K562 (cell line): Measurements from ENCODE around the gene RNF20. TPM values are rescaled to one million over a fixed set of nuclear protein-coding genes. Genes with fewer than 3 reads are reported as not detected.

ENCODE experiments used
- ARID1B ChIP-seq: fragments of 450-650 bp; IDR thresholded peaks from 2 replicates; pipeline ENCODE4 v1.6.1; 2016; ENCODE audit warnings: antibody characterized with exemption, mild to moderate bottlenecking, inconsistent platforms
- DPF2 ChIP-seq: fragments of 450-650 bp; IDR thresholded peaks from 2 replicates; pipeline ENCODE4 v1.6.1; 2016
- FOXA3 ChIP-seq, 2 experiments: fragments of 450-650 bp in 1 of 2; sonication (generic) in 1 of 2; formaldehyde crosslinking; IDR thresholded peaks in 1 of 2; conservative IDR thresholded peaks in 1 of 2; 2 replicates each; pipeline versions ENCODE4 v1.4.0 to v1.8.0; 2020 to 2022; ENCODE audit warnings: mild to moderate bottlenecking in 2 of 2, missing genetic modification reagents in 1 of 2
- HDAC1 ChIP-seq, 2 experiments: fragments of 450-650 bp; IDR thresholded peaks; 2 replicates each; pipeline ENCODE4 v1.6.1; 2016 to 2017; ENCODE audit warnings: inconsistent platforms in 1 of 2, mild to moderate bottlenecking in 1 of 2, moderate library complexity in 1 of 2
- MTA2 ChIP-seq: fragments of 450-650 bp; IDR thresholded peaks from 2 replicates; pipeline ENCODE4 v1.6.1; 2016; ENCODE audit warnings: low read depth
- RUNX1 ChIP-seq: sonication (generic); IDR thresholded peaks from 2 replicates; pipeline ENCODE4 v1.6.1; 2016; ENCODE audit warnings: antibody characterized with exemption, low read depth
- TGIF2 ChIP-seq: sonication (generic); formaldehyde crosslinking; IDR thresholded peaks from 2 replicates; pipeline ENCODE4 v1.8.1; 2022; ENCODE audit warnings: mild to moderate bottlenecking, missing genetic modification reagents, moderate library complexity
- ZNF133 ChIP-seq: fragments of 250-450 bp; sonication (Bioruptor Pico); IDR thresholded peaks from 2 replicates; pipeline ENCODE4 v1.4.0; 2020; ENCODE audit warnings: mild to moderate bottlenecking
- polyA plus RNA-seq, 8 experiments: library from polyadenylated mRNA; depleted of rRNA in 4 of 8; stranded (reverse) in 5 of 8; unstranded in 3 of 8; fragments of >200 nt; fragmentation: Nextera tagmentation in 2 of 8; fragmentation: Illumina TruSeq in 1 of 8; extraction: Ambion mirVana in 2 of 8; extraction: Trizol in 1 of 8; gene quantifications; 2 replicates each; pipeline versions ENCODE4 v1.2.1 to v1.2.3, GENCODE V29; 2011 to 2014; ENCODE audit warnings: inconsistent platforms in 1 of 8, missing spikeins in 1 of 8
- total RNA-seq, 7 experiments: library from RNA; depleted of rRNA in 6 of 7; stranded (reverse); fragments of >200 nt in 6 of 7; fragmentation: Illumina TruSeq in 2 of 7; extraction: Trizol in 2 of 7; gene quantifications; 2 replicates each; pipeline versions ENCODE4 v1.2.1 to v1.2.3, GENCODE V29; 2011 to 2021; ENCODE audit warnings: low replicate concordance in 1 of 7
- TF ChIP-seq, protein P1 (sequence below): fragments of 200-600 bp; sonication (generic); IDR thresholded peaks from one replicate; pipeline ENCODE4 v1.6.1; 2012; ENCODE audit warnings: mild to moderate bottlenecking, low read depth, low read length, inconsistent platforms
- TF ChIP-seq, protein P2 (sequence below): sonication (generic); IDR thresholded peaks from 2 replicates; pipeline ENCODE4 v1.6.1; 2016
- TF ChIP-seq, protein P3 (sequence below): fragments of 450-650 bp; IDR thresholded peaks from 2 replicates; pipeline ENCODE4 v1.6.1; 2016
- TF ChIP-seq, protein P4 (sequence below): fragments of 250-450 bp; sonication (Bioruptor Pico); IDR thresholded peaks from 2 replicates; pipeline ENCODE4 v1.4.0; 2020; ENCODE audit warnings: mild to moderate bottlenecking, moderate library complexity, borderline replicate concordance

RNF20 gene
- total and polyA plus RNA-seq, 9 of the 15 experiments (the other 6 are each of a cell fraction or from before 2014, with no cell fraction given): 5.5 to 25.0 (median 22.1) TPM

DNA sequence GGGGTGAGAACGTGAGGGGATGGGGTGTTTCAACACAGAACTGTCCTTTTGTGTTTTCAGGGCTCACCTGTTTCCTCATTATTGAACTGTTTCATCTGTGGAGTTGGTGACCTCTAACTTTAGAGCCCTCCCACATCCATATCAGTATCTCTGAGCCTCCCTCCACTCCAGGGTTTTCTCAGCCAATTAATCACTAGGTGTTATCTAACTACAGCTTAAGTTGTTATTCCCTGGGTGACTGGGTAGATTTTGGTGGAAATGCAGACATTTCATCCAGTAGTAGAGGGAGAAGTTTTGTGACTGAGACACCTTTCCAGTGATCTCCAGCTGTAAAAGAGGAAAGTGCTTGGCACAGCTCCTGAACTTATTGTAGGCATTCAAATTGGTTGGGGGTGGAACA, 37.5 kb downstream of the RNF20 start (continued):
- TF ChIP-seq, protein P1, sequence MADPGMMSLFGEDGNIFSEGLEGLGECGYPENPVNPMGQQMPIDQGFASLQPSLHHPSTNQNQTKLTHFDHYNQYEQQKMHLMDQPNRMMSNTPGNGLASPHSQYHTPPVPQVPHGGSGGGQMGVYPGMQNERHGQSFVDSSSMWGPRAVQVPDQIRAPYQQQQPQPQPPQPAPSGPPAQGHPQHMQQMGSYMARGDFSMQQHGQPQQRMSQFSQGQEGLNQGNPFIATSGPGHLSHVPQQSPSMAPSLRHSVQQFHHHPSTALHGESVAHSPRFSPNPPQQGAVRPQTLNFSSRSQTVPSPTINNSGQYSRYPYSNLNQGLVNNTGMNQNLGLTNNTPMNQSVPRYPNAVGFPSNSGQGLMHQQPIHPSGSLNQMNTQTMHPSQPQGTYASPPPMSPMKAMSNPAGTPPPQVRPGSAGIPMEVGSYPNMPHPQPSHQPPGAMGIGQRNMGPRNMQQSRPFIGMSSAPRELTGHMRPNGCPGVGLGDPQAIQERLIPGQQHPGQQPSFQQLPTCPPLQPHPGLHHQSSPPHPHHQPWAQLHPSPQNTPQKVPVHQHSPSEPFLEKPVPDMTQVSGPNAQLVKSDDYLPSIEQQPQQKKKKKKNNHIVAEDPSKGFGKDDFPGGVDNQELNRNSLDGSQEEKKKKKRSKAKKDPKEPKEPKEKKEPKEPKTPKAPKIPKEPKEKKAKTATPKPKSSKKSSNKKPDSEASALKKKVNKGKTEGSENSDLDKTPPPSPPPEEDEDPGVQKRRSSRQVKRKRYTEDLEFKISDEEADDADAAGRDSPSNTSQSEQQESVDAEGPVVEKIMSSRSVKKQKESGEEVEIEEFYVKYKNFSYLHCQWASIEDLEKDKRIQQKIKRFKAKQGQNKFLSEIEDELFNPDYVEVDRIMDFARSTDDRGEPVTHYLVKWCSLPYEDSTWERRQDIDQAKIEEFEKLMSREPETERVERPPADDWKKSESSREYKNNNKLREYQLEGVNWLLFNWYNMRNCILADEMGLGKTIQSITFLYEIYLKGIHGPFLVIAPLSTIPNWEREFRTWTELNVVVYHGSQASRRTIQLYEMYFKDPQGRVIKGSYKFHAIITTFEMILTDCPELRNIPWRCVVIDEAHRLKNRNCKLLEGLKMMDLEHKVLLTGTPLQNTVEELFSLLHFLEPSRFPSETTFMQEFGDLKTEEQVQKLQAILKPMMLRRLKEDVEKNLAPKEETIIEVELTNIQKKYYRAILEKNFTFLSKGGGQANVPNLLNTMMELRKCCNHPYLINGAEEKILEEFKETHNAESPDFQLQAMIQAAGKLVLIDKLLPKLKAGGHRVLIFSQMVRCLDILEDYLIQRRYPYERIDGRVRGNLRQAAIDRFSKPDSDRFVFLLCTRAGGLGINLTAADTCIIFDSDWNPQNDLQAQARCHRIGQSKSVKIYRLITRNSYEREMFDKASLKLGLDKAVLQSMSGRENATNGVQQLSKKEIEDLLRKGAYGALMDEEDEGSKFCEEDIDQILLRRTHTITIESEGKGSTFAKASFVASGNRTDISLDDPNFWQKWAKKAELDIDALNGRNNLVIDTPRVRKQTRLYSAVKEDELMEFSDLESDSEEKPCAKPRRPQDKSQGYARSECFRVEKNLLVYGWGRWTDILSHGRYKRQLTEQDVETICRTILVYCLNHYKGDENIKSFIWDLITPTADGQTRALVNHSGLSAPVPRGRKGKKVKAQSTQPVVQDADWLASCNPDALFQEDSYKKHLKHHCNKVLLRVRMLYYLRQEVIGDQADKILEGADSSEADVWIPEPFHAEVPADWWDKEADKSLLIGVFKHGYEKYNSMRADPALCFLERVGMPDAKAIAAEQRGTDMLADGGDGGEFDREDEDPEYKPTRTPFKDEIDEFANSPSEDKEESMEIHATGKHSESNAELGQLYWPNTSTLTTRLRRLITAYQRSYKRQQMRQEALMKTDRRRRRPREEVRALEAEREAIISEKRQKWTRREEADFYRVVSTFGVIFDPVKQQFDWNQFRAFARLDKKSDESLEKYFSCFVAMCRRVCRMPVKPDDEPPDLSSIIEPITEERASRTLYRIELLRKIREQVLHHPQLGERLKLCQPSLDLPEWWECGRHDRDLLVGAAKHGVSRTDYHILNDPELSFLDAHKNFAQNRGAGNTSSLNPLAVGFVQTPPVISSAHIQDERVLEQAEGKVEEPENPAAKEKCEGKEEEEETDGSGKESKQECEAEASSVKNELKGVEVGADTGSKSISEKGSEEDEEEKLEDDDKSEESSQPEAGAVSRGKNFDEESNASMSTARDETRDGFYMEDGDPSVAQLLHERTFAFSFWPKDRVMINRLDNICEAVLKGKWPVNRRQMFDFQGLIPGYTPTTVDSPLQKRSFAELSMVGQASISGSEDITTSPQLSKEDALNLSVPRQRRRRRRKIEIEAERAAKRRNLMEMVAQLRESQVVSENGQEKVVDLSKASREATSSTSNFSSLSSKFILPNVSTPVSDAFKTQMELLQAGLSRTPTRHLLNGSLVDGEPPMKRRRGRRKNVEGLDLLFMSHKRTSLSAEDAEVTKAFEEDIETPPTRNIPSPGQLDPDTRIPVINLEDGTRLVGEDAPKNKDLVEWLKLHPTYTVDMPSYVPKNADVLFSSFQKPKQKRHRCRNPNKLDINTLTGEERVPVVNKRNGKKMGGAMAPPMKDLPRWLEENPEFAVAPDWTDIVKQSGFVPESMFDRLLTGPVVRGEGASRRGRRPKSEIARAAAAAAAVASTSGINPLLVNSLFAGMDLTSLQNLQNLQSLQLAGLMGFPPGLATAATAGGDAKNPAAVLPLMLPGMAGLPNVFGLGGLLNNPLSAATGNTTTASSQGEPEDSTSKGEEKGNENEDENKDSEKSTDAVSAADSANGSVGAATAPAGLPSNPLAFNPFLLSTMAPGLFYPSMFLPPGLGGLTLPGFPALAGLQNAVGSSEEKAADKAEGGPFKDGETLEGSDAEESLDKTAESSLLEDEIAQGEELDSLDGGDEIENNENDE: no peak
- TF ChIP-seq ZNF133 (no peak), TGIF2 (no peak), FOXA3 (CRISPR knock-in tag; conservative IDR thresholded peaks at IDR 0.05 in 1 of 2, IDR thresholded peaks at IDR 0.05 in 1 of 2) (no peak), HDAC1 (IDR thresholded peaks at IDR 0.05) (no peak), ARID1B (0 out of 2 replicates have a peak, but pooled peaks have one; percentile 11), RUNX1 (no peak), MTA2 (no peak), DPF2 (0 out of 2 replicates have a peak, but pooled peaks have one; percentile 16)
- TF ChIP-seq, protein P2, sequence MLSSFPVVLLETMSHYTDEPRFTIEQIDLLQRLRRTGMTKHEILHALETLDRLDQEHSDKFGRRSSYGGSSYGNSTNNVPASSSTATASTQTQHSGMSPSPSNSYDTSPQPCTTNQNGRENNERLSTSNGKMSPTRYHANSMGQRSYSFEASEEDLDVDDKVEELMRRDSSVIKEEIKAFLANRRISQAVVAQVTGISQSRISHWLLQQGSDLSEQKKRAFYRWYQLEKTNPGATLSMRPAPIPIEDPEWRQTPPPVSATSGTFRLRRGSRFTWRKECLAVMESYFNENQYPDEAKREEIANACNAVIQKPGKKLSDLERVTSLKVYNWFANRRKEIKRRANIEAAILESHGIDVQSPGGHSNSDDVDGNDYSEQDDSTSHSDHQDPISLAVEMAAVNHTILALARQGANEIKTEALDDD: peak; percentile 70
- TF ChIP-seq, protein P3, sequence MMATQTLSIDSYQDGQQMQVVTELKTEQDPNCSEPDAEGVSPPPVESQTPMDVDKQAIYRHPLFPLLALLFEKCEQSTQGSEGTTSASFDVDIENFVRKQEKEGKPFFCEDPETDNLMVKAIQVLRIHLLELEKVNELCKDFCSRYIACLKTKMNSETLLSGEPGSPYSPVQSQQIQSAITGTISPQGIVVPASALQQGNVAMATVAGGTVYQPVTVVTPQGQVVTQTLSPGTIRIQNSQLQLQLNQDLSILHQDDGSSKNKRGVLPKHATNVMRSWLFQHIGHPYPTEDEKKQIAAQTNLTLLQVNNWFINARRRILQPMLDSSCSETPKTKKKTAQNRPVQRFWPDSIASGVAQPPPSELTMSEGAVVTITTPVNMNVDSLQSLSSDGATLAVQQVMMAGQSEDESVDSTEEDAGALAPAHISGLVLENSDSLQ: peak; percentile 41; the same call in 1 of the 2 replicates
- TF ChIP-seq, protein P4, sequence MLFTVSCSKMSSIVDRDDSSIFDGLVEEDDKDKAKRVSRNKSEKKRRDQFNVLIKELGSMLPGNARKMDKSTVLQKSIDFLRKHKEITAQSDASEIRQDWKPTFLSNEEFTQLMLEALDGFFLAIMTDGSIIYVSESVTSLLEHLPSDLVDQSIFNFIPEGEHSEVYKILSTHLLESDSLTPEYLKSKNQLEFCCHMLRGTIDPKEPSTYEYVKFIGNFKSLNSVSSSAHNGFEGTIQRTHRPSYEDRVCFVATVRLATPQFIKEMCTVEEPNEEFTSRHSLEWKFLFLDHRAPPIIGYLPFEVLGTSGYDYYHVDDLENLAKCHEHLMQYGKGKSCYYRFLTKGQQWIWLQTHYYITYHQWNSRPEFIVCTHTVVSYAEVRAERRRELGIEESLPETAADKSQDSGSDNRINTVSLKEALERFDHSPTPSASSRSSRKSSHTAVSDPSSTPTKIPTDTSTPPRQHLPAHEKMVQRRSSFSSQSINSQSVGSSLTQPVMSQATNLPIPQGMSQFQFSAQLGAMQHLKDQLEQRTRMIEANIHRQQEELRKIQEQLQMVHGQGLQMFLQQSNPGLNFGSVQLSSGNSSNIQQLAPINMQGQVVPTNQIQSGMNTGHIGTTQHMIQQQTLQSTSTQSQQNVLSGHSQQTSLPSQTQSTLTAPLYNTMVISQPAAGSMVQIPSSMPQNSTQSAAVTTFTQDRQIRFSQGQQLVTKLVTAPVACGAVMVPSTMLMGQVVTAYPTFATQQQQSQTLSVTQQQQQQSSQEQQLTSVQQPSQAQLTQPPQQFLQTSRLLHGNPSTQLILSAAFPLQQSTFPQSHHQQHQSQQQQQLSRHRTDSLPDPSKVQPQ (CRISPR knock-in tag): no peak
